Glutamatergic neuron (in vitro differentiated cells): ENCODE results near the gene WDR82. TPM values are rescaled to one million over a fixed set of nuclear protein-coding genes. Genes with fewer than 3 reads are reported as not detected.

Experiments
- DNase-seq: peaks from one replicate; pipeline ENCODE4 v3.0.0; 2022
- H3K27ac Mint-ChIP-seq: one replicate; pipeline ENCODE4 v1.8.0; 2020; ENCODE audit warnings: mild to moderate bottlenecking, mixed read lengths, inconsistent platforms; ENCODE audit not compliant: unreplicated experiment
- H3K27me3 Mint-ChIP-seq: one replicate; pipeline ENCODE4 v1.8.0; 2020; ENCODE audit warnings: mild to moderate bottlenecking, moderate library complexity, mixed read lengths, inconsistent platforms; ENCODE audit not compliant: unreplicated experiment
- H3K36me3 Mint-ChIP-seq: one replicate; pipeline ENCODE4 v1.8.0; 2020; ENCODE audit warnings: mild to moderate bottlenecking, mixed read lengths, inconsistent platforms; ENCODE audit not compliant: unreplicated experiment
- H3K4me1 Mint-ChIP-seq: one replicate; pipeline ENCODE4 v1.8.0; 2020; ENCODE audit warnings: mild to moderate bottlenecking, low read depth, mixed read lengths, inconsistent platforms; ENCODE audit not compliant: unreplicated experiment
- H3K4me3 Mint-ChIP-seq: one replicate; pipeline ENCODE4 v1.8.0; 2020; ENCODE audit warnings: mild to moderate bottlenecking, mixed read lengths, inconsistent platforms; ENCODE audit not compliant: unreplicated experiment
- H3K9me3 Mint-ChIP-seq: one replicate; pipeline ENCODE4 v1.8.0; 2020; ENCODE audit warnings: mild to moderate bottlenecking, moderate library complexity, mixed read lengths, inconsistent platforms; ENCODE audit not compliant: unreplicated experiment
- CTCF ChIP-seq: fragments of 200-600 bp; sonication (generic); IDR thresholded peaks from one replicate; pipeline ENCODE4 v1.5.0; 2021; ENCODE audit not compliant: partially characterized antibody, unreplicated experiment
- total RNA-seq: library from RNA; stranded (reverse); fragmentation: NEBNext Ultra II Directional; extraction: Animal tissue kit (Norgen Biotek cat#: 25700); gene quantifications from one replicate; pipeline ENCODE4 v1.2.1, GENCODE V29; 2021; ENCODE audit not compliant: unreplicated experiment

Gene WDR82
- total RNA-seq, 1 donor from 2014 or later = 118 TPM

GRCh38 chr3:52308308-52308707 is 29.9 kb upstream of the WDR82 start:
- DNase-seq = no peak
- Mint-ChIP-seq H3K4me1 (peaks cover 37% of the 10 kb centered on the region), H3K27ac (peak overlapping the region; percentile 64), H3K4me3 (no peak overlapping the region), H3K9me3 (peaks cover 17% of the 10 kb centered on the region), H3K36me3 (peaks cover 10% of the 10 kb centered on the region), H3K27me3 (peaks cover 16% of the 10 kb centered on the region)
- TF ChIP-seq CTCF = no peak

- peaks cover 15% of the 10 kb centered on the region for H3K9me3 Mint-ChIP-seq
- H3K4me3 Mint-ChIP-seq = no peak overlapping the region
- no peak for TF ChIP-seq CTCF
- H3K4me1 Mint-ChIP-seq = peaks cover 40% of the 10 kb centered on the region
- no peak overlapping the region for H3K27ac Mint-ChIP-seq
- DNase-seq = no peak
- peaks cover 13% of the 10 kb centered on the region for H3K36me3 Mint-ChIP-seq
- H3K27me3 Mint-ChIP-seq = peaks cover 15% of the 10 kb centered on the region
These were observed 28.5 kb upstream of the WDR82 start for GRCh38 chr3:52306978-52307377.

- peak overlapping the region; percentile 49 for H3K4me3 Mint-ChIP-seq
- peaks cover 15% of the 10 kb centered on the region for H3K9me3 Mint-ChIP-seq
These were observed 27.5 kb upstream of the WDR82 start for GRCh38 chr3:52305926-52306325.

GRCh38 chr3:52303811-52304210 is 25.4 kb upstream of the WDR82 start:
- no peak for TF ChIP-seq CTCF
- Mint-ChIP-seq H3K4me3 (no peak overlapping the region), H3K4me1 (peaks cover 46% of the 10 kb centered on the region), H3K27me3 (peaks cover 14% of the 10 kb centered on the region), H3K9me3 (peaks cover 12% of the 10 kb centered on the region), H3K36me3 (peaks cover 13% of the 10 kb centered on the region), H3K27ac (no peak overlapping the region)
- no peak for DNase-seq

More at GRCh38 chr3:52305926-52306325, 27.5 kb upstream of the WDR82 start:
- Mint-ChIP-seq H3K27me3 (peaks cover 19% of the 10 kb centered on the region), H3K27ac (peak overlapping the region; percentile 41), H3K36me3 (peaks cover 13% of the 10 kb centered on the region), H3K4me1 (peaks cover 41% of the 10 kb centered on the region)
- DNase-seq = no peak
- no peak for TF ChIP-seq CTCF

GRCh38 chr3:52302426-52303145 is 24.1 kb upstream of the WDR82 start:
- DNase-seq = no peak
- H3K4me3 Mint-ChIP-seq = peak overlapping the region; percentile 73
- H3K4me1 Mint-ChIP-seq = peaks cover 42% of the 10 kb centered on the region
- H3K36me3 Mint-ChIP-seq = peaks cover 13% of the 10 kb centered on the region
- peaks cover 12% of the 10 kb centered on the region for H3K9me3 Mint-ChIP-seq
- TF ChIP-seq CTCF = no peak
- H3K27me3 Mint-ChIP-seq = peaks cover 19% of the 10 kb centered on the region
- H3K27ac Mint-ChIP-seq = peak overlapping the region; percentile 88
